GM10266 (cell line): Measurements from ENCODE around the gene ANKRD29.

ENCODE experiments used
- DNase-seq: peaks from one replicate; pipeline ENCODE4 v3.0.0; 2012; ENCODE audit errors: extremely low spot score
- CTCF ChIP-seq: IDR thresholded peaks from 2 replicates; pipeline ENCODE4 v1.5.1; 2012; ENCODE audit warnings: mild to moderate bottlenecking, low read depth; ENCODE audit not compliant: control insufficient read depth, insufficient read depth; ENCODE audit errors: missing control alignments

ANKRD29 gene

GRCh38 chr18:23661735-23662308 lies 889 bp downstream of the ANKRD29 start:
- TF ChIP-seq CTCF, result no peak
- no peak for DNase-seq

GRCh38 chr18:23658285-23658684 lies 4.4 kb downstream of the ANKRD29 start:
- TF ChIP-seq CTCF, result no peak
- DNase-seq, result no peak

GRCh38 chr18:23652232-23652631 lies 10.5 kb downstream of the ANKRD29 start:
- DNase-seq, result no peak
- no peak for TF ChIP-seq CTCF

- no peak for DNase-seq
- TF ChIP-seq CTCF, result no peak
Observed at GRCh38 chr18:23650968-23651927, 11.5 kb downstream of the ANKRD29 start.

- no peak for DNase-seq
- no peak for TF ChIP-seq CTCF
Observed at GRCh38 chr18:23648940-23649607, 13.6 kb downstream of the ANKRD29 start.

GRCh38 chr18:23648456-23648855 lies 14.3 kb downstream of the ANKRD29 start:
- DNase-seq, result no peak
- TF ChIP-seq CTCF, result no peak

GRCh38 chr18:23646282-23646681 lies 16.4 kb downstream of the ANKRD29 start:
- TF ChIP-seq CTCF, result no peak
- no peak for DNase-seq
